ENCODE measurements around the gene NEK2.

GRCh38 chr1:211612786-211613107 is 62.7 kb downstream of the NEK2 start:
- TF ChIP-seq ZFP30 (CRISPR knock-in tag; IDR thresholded peaks at IDR 0.05): no peak
- no peak for TF ChIP-seq RARB (CRISPR knock-in tag; IDR thresholded peaks at IDR 0.05)
- no peak for TF ChIP-seq SNAI2 (CRISPR knock-in tag; IDR thresholded peaks at IDR 0.05)
- TF ChIP-seq PATZ1 (CRISPR knock-in tag; IDR thresholded peaks at IDR 0.05; ENCODE audit: borderline replicate concordance): no peak
- TF ChIP-seq CSRNP3 (CRISPR knock-in tag; IDR thresholded peaks at IDR 0.05): no peak
- TF ChIP-seq ZFP3 (CRISPR knock-in tag; IDR thresholded peaks at IDR 0.05): no peak
- TF ChIP-seq PPARA (CRISPR knock-in tag; IDR thresholded peaks at IDR 0.05; ENCODE audit: borderline replicate concordance): no peak
- TF ChIP-seq ARNTL (CRISPR knock-in tag; IDR thresholded peaks at IDR 0.05; ENCODE audit: borderline replicate concordance, low read depth): no peak
- no peak for TF ChIP-seq CSDC2 (CRISPR knock-in tag; IDR thresholded peaks at IDR 0.05)

Measured in SK-N-SH treated with all-trans-retinoic acid at 6 μM for 48 hours (cell line).